Endometrial microvascular endothelial cells (primary cell): ENCODE measurements around the gene MIR17HG. TPM values are rescaled to one million over a fixed set of nuclear protein-coding genes. Genes with fewer than 3 reads are reported as not detected.
"Not testable (repeated sequence)": the region's sequence is repeated elsewhere in the genome, so short reads cannot be mapped to it uniquely, and the experiment has no call there.

ENCODE experiments used
- in situ Hi-C: cut with HindIII; loops from 2 replicates; pipeline ENCODE4 v1.10.0; 2017; ENCODE audit warnings: low sequenced_read_pairs, low pct_unique_long_range_greater_than_20kb; ENCODE audit errors: inconsistent ontology term
- total RNA-seq: library from RNA; depleted of rRNA; stranded (reverse); fragments of >200 nt; gene quantifications from one replicate; pipeline ENCODE4 v1.2.3, GENCODE V29; 2015; ENCODE audit errors: inconsistent ontology term

MIR17HG gene
- total RNA-seq: 3.7 TPM

GRCh38 chr13:91347202-91347995 is at the start of gene MIR17HG:
TSS of gene MIR17HG (plus strand) at chr13:91347687.
- in situ Hi-C loops: no loop called here

GRCh38 chr13:91298060-91298459 is 49.4 kb upstream of the MIR17HG start:
- in situ Hi-C loops: no loop called here

DNA sequence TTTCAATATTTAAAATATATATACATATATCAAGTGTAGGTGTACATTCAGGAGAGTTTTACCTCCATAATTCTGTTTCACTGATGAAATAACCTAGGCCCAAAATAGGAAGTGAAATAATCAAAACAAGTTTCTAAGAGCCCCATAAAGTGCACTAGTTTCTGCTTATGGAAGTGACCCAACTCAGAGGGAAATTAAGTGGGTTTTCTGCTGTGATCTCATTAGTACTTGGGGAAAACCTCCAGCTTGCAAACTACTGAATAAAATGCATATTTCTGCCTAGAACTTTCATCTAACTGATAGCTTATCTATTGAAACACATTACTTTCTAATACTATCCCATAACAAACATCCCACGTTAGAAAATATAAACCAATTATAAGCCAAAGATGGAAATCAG is 45.4 kb upstream of the MIR17HG start:
- in situ Hi-C loops: no loop called here

- in situ Hi-C loops: no loop called here
Measured at GRCh38 chr13:91303031-91303430, 44.5 kb upstream of the MIR17HG start.

DNA sequence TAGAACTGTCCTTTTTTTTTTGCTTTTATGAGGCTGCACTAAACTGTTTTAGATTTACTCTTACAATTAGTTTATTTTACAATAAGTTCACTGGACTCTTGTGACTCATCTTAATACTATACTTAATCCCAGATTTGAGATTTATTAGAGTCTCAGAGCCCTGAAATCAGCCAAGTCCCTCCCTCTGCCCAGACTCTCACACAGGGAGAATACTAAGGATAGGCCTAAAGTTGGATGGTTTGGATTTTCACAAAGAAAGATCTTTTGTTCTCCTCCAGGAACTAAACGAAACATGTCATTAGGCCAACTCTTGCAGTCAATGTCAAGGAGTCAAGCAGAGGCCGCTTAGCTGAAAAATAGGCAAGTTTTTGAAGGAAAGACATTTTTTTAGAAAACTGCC is 42.7 kb upstream of the MIR17HG start:
- in situ Hi-C loops: no loop called here

GRCh38 chr13:91305652-91306051 is 41.8 kb upstream of the MIR17HG start:
- in situ Hi-C loops: no loop called here

- in situ Hi-C loops: no loop called here
Measured at GRCh38 chr13:91307887-91308286, 39.6 kb upstream of the MIR17HG start.

DNA sequence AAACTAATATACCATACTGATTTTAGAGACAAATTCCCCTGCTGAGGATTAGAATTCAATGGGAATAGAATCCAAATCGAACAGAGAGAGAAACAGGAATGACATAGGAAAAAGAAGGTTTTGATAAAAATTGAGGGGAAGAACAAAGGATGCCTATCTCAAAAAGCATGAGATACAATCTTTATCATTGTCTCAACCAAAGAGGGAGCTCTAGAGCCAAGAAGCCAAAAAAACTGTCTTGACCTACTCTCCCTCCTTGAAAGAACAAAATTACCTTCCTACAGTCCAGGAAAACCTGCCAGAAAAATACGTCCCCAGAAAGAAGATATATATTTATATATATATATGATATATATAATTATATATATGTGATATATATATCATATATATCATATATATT is 39.2 kb upstream of the MIR17HG start:
- in situ Hi-C loops: no loop called here

- in situ Hi-C loops: no loop called here
Measured at GRCh38 chr13:91311491-91311890, 36.0 kb upstream of the MIR17HG start.

DNA sequence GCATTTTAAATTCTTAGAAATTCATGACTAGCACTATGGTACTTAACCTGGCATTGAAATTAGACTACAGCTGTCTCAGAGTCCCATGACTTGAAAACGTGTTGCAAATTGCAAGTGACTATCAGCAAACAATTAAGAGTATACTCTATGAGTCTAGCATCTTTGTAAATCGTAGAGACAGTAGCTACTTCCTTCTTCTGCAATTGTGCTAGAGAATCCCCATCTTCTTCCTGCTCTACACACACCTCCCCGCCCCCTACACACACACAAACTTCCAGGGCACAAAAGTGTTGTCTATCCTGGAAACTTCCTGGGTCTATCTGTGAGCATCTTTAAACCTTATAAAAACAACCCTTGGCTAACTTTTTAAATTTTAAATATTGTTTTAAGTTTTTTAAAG is 35.2 kb upstream of the MIR17HG start:
- in situ Hi-C loops: no loop called here

- in situ Hi-C loops: no loop called here
Measured at GRCh38 chr13:91313103-91313502, 34.4 kb upstream of the MIR17HG start.

- in situ Hi-C loops: no loop called here
Measured at GRCh38 chr13:91313581-91313980, 33.9 kb upstream of the MIR17HG start.

DNA sequence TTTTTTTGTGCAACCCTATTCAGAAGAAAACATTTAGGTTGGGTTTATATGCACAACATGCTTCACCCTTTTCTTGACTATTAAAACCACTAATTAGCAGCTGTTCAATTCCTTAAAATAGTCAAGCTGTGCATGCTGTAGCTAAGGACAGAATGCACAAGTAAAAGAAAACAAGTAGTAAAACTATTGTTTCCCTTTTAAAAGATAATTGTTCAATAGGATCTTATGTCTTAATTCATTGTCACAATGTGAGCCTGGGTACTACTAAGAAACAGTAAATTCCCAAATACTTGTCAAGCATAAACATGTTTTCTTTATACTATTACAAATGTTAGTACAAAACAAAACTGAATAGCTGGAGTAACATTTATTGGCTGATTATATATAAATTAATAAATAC is 32.6 kb upstream of the MIR17HG start:
- in situ Hi-C loops: no loop called here

GRCh38 chr13:91318886-91319285 is 28.6 kb upstream of the MIR17HG start:
- in situ Hi-C loops: no loop called here

GRCh38 chr13:91319996-91320395 is 27.5 kb upstream of the MIR17HG start:
- in situ Hi-C loops: no loop called here

- in situ Hi-C loops: not testable (repeated sequence)
Measured at GRCh38 chr13:91320990-91321389, 26.5 kb upstream of the MIR17HG start.

GRCh38 chr13:91323349-91323748 is 24.1 kb upstream of the MIR17HG start:
- in situ Hi-C loops: no loop called here

DNA sequence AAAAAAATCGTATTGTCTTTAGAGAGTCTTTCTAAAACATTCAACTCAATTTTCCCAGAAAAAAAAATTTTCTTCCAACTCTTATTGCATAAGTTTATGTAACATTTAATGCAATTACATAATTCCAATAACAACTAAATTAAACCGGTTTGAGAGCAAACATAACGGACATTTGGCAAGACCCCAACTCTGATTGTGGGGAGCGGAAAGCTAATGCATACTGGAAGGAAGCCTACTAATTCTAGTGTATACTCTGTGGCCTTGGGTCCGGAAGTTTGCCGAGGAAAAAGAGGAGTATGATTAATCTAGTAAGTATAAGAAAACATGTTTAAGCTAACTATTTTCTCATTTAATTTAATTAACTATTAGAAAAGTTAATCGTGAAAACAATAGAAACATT is 21.3 kb upstream of the MIR17HG start:
- in situ Hi-C loops: no loop called here

DNA sequence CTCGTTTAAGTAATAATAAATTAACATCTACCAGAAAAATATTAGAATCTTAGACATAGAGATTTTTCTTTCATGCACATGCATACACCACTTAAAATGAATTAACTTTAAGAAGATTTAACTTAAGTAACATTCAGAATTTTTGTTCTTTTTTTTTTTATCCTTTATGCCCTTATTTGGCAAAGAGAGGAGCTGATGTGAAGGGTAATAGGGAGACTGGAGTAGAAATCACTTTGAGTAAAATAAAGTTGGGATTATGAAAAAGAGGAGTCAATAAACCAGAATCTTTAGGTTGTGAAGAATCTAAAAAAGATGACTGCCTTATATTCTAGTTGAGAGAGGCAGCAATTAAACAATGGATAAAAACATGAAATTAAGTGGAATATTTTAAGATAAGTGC is 18.8 kb upstream of the MIR17HG start:
- in situ Hi-C loops: no loop called here

DNA sequence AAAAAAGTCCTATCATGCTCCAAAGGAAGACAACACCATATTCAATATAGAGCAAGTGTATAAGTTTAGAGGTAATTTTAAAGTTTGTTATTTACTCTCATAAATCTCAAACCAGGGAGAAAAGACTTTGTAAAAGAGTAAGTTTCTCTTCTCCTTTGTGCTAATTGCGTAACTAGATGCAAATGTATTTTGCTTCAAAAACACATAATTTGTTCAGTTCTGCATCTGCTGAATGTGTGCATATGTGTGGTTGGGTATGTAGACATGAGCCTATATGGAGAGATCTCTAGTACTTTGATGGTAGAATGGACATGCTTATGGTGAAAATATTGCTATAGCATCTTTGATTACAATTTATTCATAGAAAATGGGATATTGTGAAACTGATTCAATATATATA is 17.8 kb upstream of the MIR17HG start:
- in situ Hi-C loops: no loop called here
